Measurements from ENCODE around the gene BLID. TPM values are rescaled to one million over a fixed set of nuclear protein-coding genes. Genes with fewer than 3 reads are reported as not detected.

Gene BLID
- total RNA-seq, 1 experiment from 2014 or later: not detected

DNA sequence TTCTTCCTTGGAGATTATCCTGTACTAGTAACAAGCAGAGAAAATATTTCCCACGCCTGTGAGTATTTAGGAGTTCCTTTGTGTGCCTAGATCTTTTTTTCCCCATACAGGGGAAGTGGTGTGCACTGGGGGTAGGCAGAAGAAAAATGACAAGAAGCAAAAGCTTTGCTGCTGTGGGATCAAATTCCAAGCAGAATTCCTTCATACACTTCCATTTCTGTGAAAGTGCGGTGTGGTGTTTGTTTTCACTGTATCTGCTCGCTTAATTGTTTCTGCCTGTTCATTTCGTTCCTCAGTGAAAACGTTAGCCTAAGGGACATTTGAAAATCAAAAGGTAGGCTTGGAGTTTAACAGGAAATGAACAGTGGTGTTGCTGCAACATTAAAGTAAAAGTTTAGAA is 47.9 kb downstream of the BLID start:
- Histone ChIP-seq H4K5ac (ENCODE audit: insufficient read length, low read depth, low read length) (no peak overlapping the region), H3K4me2 (ENCODE audit: insufficient read depth, insufficient read length, low read length) (no peak overlapping the region), H3K18ac (ENCODE audit: insufficient read length, low read depth, low read length) (no peak overlapping the region), H2BK5ac (ENCODE audit: insufficient read length, low read length) (no peak overlapping the region), H3K4me1 (ENCODE audit: insufficient read depth, low read length) (no peaks in the 10 kb centered on the region; the same call in 1 of the 2 replicates), H4K20me1 (ENCODE audit: control insufficient read depth, insufficient read depth, insufficient read length) (no peaks in the 10 kb centered on the region), H3K14ac (ENCODE audit: insufficient read depth, low read length) (no peak overlapping the region), H2AFZ (ENCODE audit: low read length) (no peak overlapping the region), H4K91ac (ENCODE audit: insufficient read length, low read depth, low read length) (no peak overlapping the region), H2BK15ac (ENCODE audit: low read depth, low read length) (no peak overlapping the region), H2BK20ac (ENCODE audit: low read depth, low read length, poor library complexity, severe bottlenecking) (no peak overlapping the region), H2BK12ac (ENCODE audit: insufficient read length, low read depth, low read length) (no peak overlapping the region), H3K79me2 (ENCODE audit: insufficient read depth, low read length) (no peaks in the 10 kb centered on the region), H3K9ac (ENCODE audit: extremely low read depth, insufficient read length, low read length) (no peak overlapping the region), H3K23me2 (ENCODE audit: insufficient read length, low read depth, low read length, poor library complexity, severe bottlenecking) (no peaks in the 10 kb centered on the region), H3K27ac (ENCODE audit: insufficient read length, low read depth, low read length) (no peak overlapping the region), H3K79me1 (ENCODE audit: insufficient read depth, low read depth, low read length, poor library complexity, severe bottlenecking) (no peaks in the 10 kb centered on the region), H2AK5ac (ENCODE audit: insufficient read length, low read length) (no peak overlapping the region), H3K56ac (ENCODE audit: insufficient read length, low read depth, low read length) (no peak overlapping the region), H3K27me3 (ENCODE audit: insufficient read depth, low read length) (no peaks in the 10 kb centered on the region), H3K4ac (ENCODE audit: low read depth, low read length) (no peak overlapping the region), H3K9me3 (ENCODE audit: control insufficient read depth, low read depth, low read length) (no peaks in the 10 kb centered on the region), H3T11ph (ENCODE audit: low read length) (no peak overlapping the region), H3K23ac (ENCODE audit: insufficient read length, low read depth, low read length) (no peak overlapping the region), H4K8ac (replicated peaks; ENCODE audit: insufficient read length, low read depth, low read length) (no peak overlapping the region), H2BK120ac (ENCODE audit: low read depth, low read length, poor library complexity, severe bottlenecking) (no peak overlapping the region)
- Mint-ChIP-seq H3K4me3 (no peak overlapping the region), H3K36me3 (ENCODE audit: insufficient read depth in 1 of 3, low read depth in 3 of 3) (peaks cover 0 to 5% (median 1%) of the 10 kb centered on the region in 3 experiments; a peak in 2 of 7 replicates), H3K9me3 (no peaks in the 10 kb centered on the region; a peak in 2 of 5 replicates), H3K27ac (no peak overlapping the region), H3K27me3 (ENCODE audit: low read depth) (no peaks in the 10 kb centered on the region; the same call in none of the 2 replicates), H3K4me1 (peaks cover 13 to 15% of the 10 kb centered on the region in 2 experiments)
- no peak for DNase-seq
- TF ChIP-seq CTCF (conservative IDR thresholded peaks at IDR 0.05): no peak
- no CpG with 5 or more reads among the region's 5 CpGs for WGBS (ENCODE audit: extremely low coverage, insufficient read length, low lambda C conversion rate)

Small RNAs within 50 kb of the gene (microRNA-seq; reads per million reads assigned to microRNA genes)
- gene MIR100 (ENCODE audit: borderline microRNAs expressed) (140 reads per million, percentile 78 among the genes with 10 or more reads in this experiment), gene MIR125B1 (ENCODE audit: borderline microRNAs expressed) (4.8 reads per million, percentile 35 among the genes with 10 or more reads in this experiment), gene MIRLET7A2 (ENCODE audit: borderline microRNAs expressed) (not detected)
